ENCODE data around the gene SCO2. TPM values are rescaled to one million over a fixed set of nuclear protein-coding genes. Genes with fewer than 3 reads are reported as not detected.

The SCO2 gene
- total RNA-seq, 1 donor from 2014 or later, result not detected

GRCh38 chr22:50502628-50503474, 22.5 kb downstream of the SCO2 start:
- no peak for DNase-seq (ENCODE audit: low spot score)

- no peak for DNase-seq (ENCODE audit: low spot score)
Observed at GRCh38 chr22:50502096-50502495, 23.3 kb downstream of the SCO2 start.

GRCh38 chr22:50500452-50500851, 24.9 kb downstream of the SCO2 start:
- no peak for DNase-seq (ENCODE audit: low spot score)

GRCh38 chr22:50498322-50498890, 27.0 kb downstream of the SCO2 start:
- DNase-seq (ENCODE audit: low spot score), result peak; percentile 53

GRCh38 chr22:50497093-50497492, 28.3 kb downstream of the SCO2 start:
- no peak for DNase-seq (ENCODE audit: low spot score)

- DNase-seq (ENCODE audit: low spot score), result no peak
Observed at GRCh38 chr22:50490531-50491308, 34.7 kb downstream of the SCO2 start.

GRCh38 chr22:50489363-50490243, 35.8 kb downstream of the SCO2 start:
- DNase-seq (ENCODE audit: low spot score), result no peak

- no peak for DNase-seq (ENCODE audit: low spot score)
Observed at GRCh38 chr22:50488886-50489285, 36.5 kb downstream of the SCO2 start.

GRCh38 chr22:50488006-50488677, 37.3 kb downstream of the SCO2 start:
- no peak for DNase-seq (ENCODE audit: low spot score)

GRCh38 chr22:50487290-50488005, 38.0 kb downstream of the SCO2 start:
- no peak for DNase-seq (ENCODE audit: low spot score)

GRCh38 chr22:50486561-50487289, 38.7 kb downstream of the SCO2 start, which contains the start of gene MIOX:
TSS of gene MIOX (plus strand) at chr22:50486859. CDS start at chr22:50486898, 39 bp downstream.
- no peak for DNase-seq (ENCODE audit: low spot score)

- no peak for DNase-seq (ENCODE audit: low spot score)
Observed at GRCh38 chr22:50485221-50486131, 39.9 kb downstream of the SCO2 start.

- DNase-seq (ENCODE audit: low spot score), result no peak
Observed at GRCh38 chr22:50483977-50484853, 41.2 kb downstream of the SCO2 start.

GRCh38 chr22:50483556-50483955, 41.8 kb downstream of the SCO2 start:
- DNase-seq (ENCODE audit: low spot score), result no peak

- no peak for DNase-seq (ENCODE audit: low spot score)
Observed at GRCh38 chr22:50483106-50483505, 42.3 kb downstream of the SCO2 start.

- DNase-seq (ENCODE audit: low spot score), result no peak
Observed at GRCh38 chr22:50482107-50483074, 43.0 kb downstream of the SCO2 start.

All from umbilical cord (tissue), 2 donors.